Ascending aorta (tissue), 2 donors: ENCODE data around the gene USP48. TPM values are rescaled to one million over a fixed set of nuclear protein-coding genes. Genes with fewer than 3 reads are reported as not detected.
A peak's percentile ranks its signal among the peaks of the same experiment; 100 is the strongest.

ENCODE experiments used
- DNase-seq, 2 donors: peaks; one replicate each; pipeline ENCODE4 v3.0.0-alpha.2; 2019; ENCODE audit warnings: low spot score in 2 of 2
- H3K27ac ChIP-seq, 2 donors: fragments of 200-600 bp; sonication (generic); one replicate each; pipeline ENCODE4 v1.5.1; 2016 to 2017; ENCODE audit warnings: mild to moderate bottlenecking in 1 of 2
- H3K27me3 ChIP-seq: fragments of 200-600 bp; sonication (generic); one replicate; pipeline ENCODE4 v1.5.1; 2017
- H3K36me3 ChIP-seq, 2 donors: fragments of 200-600 bp; sonication (generic); one replicate each; pipeline ENCODE4 v1.5.1; 2016
- H3K4me1 ChIP-seq, 2 donors: fragments of 200-600 bp; sonication (generic); one replicate each; pipeline ENCODE4 v1.5.1; 2016 to 2017; ENCODE audit warnings: mild to moderate bottlenecking in 1 of 2
- H3K4me3 ChIP-seq, 2 donors: fragments of 200-600 bp; sonication (generic); one replicate each; pipeline ENCODE4 v1.5.1; 2016 to 2017; ENCODE audit warnings: mild to moderate bottlenecking in 1 of 2
- H3K9me3 ChIP-seq, 2 donors: fragments of 200-600 bp; sonication (generic); one replicate each; pipeline ENCODE4 v1.5.1; 2016
- CTCF ChIP-seq, 3 experiments: fragments of 200-600 bp in 2 of 3; fragments of 450-650 bp in 1 of 3; sonication (generic) in 2 of 3; IDR thresholded peaks; one replicate each; pipeline ENCODE4 v1.5.1; 2016 to 2019; ENCODE audit warnings: antibody characterized with exemption in 3 of 3, mild to moderate bottlenecking in 1 of 3, moderate library complexity in 1 of 3
- intact Hi-C: fragments of 100-400 bp; cut with DNase I; formaldehyde crosslinking; loops from one replicate; pipeline ENCODE4 v1.15.1; 2023
- total RNA-seq: library from RNA; depleted of rRNA; stranded (reverse); fragments of >200 nt; gene quantifications from one replicate; pipeline ENCODE4 v1.1.0, GENCODE V29; 2016

Gene USP48
- total RNA-seq, 1 donor from 2014 or later, result 41.3 TPM

- intact Hi-C loops, result no loop called here
- H3K4me3 ChIP-seq, result no peak overlapping the region
- TF ChIP-seq CTCF (IDR thresholded peaks at IDR 0.05), result no peak
- H3K27me3 ChIP-seq, result no peaks in the 10 kb centered on the region
- no peak overlapping the region for H3K27ac ChIP-seq
- peaks cover 0 to 5% of the 10 kb centered on the region in 2 donors for H3K4me1 ChIP-seq
- H3K36me3 ChIP-seq, result peaks cover 25 to 37% of the 10 kb centered on the region in 2 donors
- H3K9me3 ChIP-seq, result no peaks in the 10 kb centered on the region
- DNase-seq, result no peak
Measured at GRCh38 chr1:21818656-21819055, 35.7 kb upstream of the USP48 start.

GRCh38 chr1:21816602-21817302 is 33.8 kb upstream of the USP48 start:
- no peaks in the 10 kb centered on the region for H3K9me3 ChIP-seq
- no peak overlapping the region for H3K4me3 ChIP-seq
- TF ChIP-seq CTCF (IDR thresholded peaks at IDR 0.05), result no peak
- peaks cover 11 to 18% of the 10 kb centered on the region in 2 donors for H3K36me3 ChIP-seq
- H3K27ac ChIP-seq, result no peak overlapping the region
- no peaks in the 10 kb centered on the region for H3K27me3 ChIP-seq
- peaks cover 0 to 5% of the 10 kb centered on the region in 2 donors for H3K4me1 ChIP-seq
- no peak for DNase-seq
- intact Hi-C loops, result no loop called here

- DNase-seq, result no peak
- intact Hi-C loops, result no loop called here
- H3K4me1 ChIP-seq, result peaks cover 0 to 5% of the 10 kb centered on the region in 2 donors
- H3K27ac ChIP-seq, result no peak overlapping the region
- TF ChIP-seq CTCF (IDR thresholded peaks at IDR 0.05), result no peak
- no peak overlapping the region for H3K4me3 ChIP-seq
- H3K9me3 ChIP-seq, result no peaks in the 10 kb centered on the region
- H3K36me3 ChIP-seq, result peaks cover 6 to 9% of the 10 kb centered on the region in 2 donors
- no peaks in the 10 kb centered on the region for H3K27me3 ChIP-seq
Measured at GRCh38 chr1:21815724-21816321, 32.9 kb upstream of the USP48 start.

- no peak for TF ChIP-seq CTCF (IDR thresholded peaks at IDR 0.05)
- peaks cover 0 to 5% of the 10 kb centered on the region in 2 donors for H3K4me1 ChIP-seq
- DNase-seq, result no peak
- H3K27me3 ChIP-seq, result no peaks in the 10 kb centered on the region
- intact Hi-C loops, result no loop called here
- no peaks in the 10 kb centered on the region for H3K9me3 ChIP-seq
- no peak overlapping the region for H3K4me3 ChIP-seq
- no peak overlapping the region for H3K27ac ChIP-seq
- peaks cover 2 to 6% of the 10 kb centered on the region in 2 donors for H3K36me3 ChIP-seq
Measured at GRCh38 chr1:21814981-21815582, 32.1 kb upstream of the USP48 start.

- no peaks in the 10 kb centered on the region for H3K9me3 ChIP-seq
- H3K4me1 ChIP-seq, result peaks cover 0 to 5% of the 10 kb centered on the region in 2 donors
- H3K36me3 ChIP-seq, result no peaks in the 10 kb centered on the region
- intact Hi-C loops, result no loop called here
- H3K4me3 ChIP-seq, result peak overlapping the region; percentile 46 to 47
- H3K27me3 ChIP-seq, result no peaks in the 10 kb centered on the region
- peak; percentile 7 to 60 (median 53) for TF ChIP-seq CTCF (IDR thresholded peaks at IDR 0.05)
- H3K27ac ChIP-seq, result no peak overlapping the region
- no peak for DNase-seq
Measured at GRCh38 chr1:21814241-21814918, 31.4 kb upstream of the USP48 start.
